NCI-H2107 treated with DMSO at 0.1 percent for 48 hours (cell line): Measurements from ENCODE around the gene FTCD.

Experiments
- DNase-seq: peaks from one replicate; lab custom pipeline; 2025; ENCODE audit not compliant: unreplicated experiment; lab: John Stamatoyannopoulos, UW

FTCD gene

DNA sequence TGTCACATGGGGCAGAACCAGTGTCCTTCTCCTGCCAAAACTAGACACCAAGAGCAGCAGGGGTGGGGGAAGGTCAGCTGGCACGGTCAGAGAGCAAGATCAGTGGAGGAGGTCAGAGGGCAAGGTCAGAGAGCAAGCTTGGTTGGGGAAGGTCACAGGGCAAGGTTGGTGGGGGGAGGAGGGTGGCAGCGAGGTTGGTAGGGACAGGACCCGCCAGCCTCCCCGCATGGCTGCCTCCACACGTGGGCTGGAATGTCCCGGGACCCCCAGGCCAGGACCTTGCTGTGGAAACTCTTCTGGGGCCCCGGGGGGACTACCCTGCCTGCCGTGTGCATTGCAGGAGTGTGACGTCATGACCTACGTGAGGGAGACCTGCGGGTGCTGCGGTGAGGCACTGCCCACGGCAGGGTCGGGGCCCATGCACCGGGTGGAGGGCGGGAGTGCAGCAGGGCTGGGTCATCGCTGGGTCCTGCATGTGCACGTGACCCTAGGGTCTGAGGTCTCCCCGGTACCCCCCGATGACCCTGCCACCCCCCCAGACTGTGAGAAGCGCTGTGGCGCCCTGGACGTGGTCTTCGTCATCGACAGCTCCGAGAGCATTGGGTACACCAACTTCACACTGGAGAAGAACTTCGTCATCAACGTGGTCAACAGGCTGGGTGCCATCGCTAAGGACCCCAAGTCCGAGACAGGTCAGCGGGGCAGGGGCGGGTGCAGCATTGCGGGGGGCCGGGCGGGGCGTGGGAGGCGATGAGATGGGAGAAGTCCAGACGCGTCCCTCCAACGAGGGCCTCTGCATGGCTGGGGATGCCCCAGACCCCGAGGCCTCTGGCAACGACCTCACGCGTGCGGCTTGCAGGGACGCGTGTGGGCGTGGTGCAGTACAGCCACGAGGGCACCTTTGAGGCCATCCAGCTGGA lies 30.2 kb downstream of the FTCD start:
- no peak for DNase-seq

DNA sequence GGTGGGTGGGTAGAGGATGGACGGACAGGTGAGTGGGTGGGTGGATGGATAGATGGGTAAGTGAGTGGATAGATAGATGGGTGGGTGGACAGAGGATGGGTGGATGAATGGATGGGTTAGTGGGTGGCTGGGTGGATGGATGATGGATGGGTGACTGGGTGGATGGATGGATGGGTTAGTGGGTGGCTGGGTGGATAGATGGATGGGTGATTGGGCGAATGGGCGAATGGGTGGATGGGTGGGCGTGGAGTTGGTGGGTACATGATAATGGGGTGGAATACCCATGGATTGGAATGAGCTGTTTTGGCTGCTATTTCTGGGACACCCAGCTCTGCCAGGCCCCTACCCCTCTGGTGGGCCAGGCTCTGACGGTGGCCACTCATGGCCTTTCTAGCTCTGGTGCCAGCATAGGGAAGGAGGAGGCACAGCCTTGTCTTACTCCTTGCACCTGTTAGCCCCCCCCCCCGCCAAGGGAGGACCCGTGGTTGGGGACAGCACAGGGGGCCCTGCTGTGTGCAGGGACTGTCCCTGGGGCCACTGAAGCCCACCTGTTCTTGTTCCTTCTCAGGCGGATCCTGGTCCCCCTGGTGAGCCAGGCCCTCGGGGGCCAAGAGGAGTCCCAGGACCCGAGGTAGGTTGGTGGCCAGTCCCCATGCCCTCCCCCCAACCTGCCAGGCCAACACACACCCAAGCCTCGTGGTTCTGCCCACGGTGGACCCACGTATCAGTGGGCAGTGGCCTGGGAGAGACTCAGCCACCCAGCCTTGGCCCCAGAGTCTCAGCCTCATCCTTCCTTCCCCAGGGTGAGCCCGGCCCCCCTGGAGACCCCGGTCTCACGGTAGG lies 31.1 kb downstream of the FTCD start:
- DNase-seq = no peak

DNA sequence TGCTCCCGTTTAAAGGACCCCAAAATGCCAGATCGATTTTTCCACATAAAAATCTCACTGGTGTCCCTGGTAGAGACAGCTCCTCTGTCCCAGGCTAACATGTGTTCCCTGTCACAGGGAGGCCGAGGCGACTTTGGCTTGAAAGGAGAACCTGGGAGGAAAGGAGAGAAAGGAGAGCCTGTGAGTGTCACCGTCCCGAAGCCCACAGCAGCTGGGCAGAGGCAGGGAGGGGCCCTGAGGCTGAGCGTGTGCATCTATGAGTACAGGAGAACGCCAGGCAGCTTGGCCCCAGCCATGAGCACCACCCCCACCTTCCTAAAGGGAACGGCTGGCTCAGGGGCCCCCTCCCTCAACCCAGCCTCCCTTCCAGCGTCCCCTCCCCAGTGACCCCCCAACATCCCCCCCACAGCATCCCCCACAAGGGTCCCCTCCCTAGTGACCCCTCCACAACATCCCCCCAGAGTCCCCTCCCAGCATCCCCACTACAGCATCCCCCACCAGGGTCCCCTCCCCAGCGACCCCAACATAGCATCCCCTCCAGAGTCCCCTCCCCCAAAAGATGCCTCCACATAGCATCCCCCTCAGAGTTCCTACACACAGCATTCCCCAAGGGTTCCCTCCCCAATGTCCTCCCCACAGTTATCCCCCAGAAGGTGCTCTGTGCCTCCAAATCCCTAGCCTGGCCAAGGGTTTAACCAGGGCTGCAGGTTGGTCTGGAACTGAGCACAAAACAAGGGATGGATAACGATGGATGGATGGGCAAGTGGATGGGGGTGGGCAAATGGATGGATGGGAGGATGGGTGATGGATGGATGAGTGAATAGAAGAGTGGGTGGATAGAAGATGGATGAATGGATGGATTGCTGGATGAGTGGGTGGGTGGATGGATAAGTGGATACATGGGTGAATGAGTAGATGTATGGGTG lies 32.4 kb downstream of the FTCD start:
- DNase-seq = no peak

DNA sequence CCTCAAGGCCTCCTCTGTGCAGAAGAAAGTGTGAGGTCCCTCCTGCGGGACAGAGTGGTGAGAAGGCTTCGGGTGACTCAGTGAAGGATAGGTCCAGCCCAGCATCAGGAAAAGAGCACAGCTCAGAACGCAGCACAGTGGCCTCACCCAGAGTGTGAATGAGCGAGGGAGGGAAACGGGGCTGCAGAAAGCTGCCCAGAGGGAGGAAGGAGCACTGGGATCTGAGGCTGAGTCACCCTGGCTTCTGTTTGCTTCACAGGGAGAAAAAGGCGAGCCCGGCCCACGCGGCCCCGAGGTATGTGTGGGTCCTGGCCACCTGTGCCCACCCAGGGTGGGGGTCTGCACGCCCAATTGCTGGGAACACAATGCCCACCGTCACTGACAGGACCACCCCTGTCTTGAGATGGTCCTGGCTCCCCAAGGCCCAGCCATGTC lies 33.1 kb downstream of the FTCD start:
- DNase-seq = no peak

DNA sequence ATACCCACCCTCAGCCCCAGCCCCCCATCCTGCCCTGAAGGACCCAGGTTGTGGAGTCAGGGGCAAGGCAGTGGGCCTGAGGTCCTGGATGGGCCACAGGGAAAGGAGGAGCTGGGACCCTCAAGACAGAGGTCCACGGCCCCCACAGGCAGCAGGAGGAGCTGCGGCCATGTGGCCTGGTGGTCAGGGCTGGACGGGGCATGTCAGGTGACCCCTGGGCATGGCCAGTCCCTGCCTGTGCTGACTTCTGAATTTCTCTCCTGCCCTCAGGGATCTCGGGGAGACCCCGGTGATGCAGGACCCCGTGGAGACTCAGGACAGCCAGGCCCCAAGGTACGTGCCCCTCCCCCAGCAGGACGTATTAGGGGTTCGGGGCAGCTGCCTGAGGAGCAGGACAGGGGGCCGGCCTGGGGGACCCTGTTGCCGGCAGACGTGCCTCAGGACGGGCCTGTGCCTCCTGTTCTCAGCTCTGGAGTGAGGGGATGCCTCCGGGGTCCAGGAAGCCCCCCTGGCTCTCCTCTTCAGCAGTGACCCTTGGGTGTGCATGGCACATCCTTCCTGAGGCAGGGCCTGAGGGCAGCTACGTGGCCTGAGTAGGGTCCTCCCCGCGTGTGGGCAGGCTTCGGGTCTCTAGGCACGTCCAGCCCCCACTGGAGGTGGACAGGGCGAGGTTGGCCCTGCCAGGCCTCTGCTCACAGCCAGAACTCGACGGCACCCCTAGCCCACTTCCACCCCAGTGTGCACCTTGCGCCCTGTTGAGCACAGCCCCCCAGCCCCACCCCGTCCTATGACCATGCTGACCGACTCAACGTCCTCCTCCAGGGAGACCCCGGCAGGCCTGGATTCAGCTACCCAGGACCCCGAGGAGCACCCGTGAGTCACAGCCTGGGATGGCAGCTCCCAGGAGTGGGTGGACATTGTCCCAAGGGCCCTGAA lies 33.8 kb downstream of the FTCD start:
- no peak for DNase-seq

DNA sequence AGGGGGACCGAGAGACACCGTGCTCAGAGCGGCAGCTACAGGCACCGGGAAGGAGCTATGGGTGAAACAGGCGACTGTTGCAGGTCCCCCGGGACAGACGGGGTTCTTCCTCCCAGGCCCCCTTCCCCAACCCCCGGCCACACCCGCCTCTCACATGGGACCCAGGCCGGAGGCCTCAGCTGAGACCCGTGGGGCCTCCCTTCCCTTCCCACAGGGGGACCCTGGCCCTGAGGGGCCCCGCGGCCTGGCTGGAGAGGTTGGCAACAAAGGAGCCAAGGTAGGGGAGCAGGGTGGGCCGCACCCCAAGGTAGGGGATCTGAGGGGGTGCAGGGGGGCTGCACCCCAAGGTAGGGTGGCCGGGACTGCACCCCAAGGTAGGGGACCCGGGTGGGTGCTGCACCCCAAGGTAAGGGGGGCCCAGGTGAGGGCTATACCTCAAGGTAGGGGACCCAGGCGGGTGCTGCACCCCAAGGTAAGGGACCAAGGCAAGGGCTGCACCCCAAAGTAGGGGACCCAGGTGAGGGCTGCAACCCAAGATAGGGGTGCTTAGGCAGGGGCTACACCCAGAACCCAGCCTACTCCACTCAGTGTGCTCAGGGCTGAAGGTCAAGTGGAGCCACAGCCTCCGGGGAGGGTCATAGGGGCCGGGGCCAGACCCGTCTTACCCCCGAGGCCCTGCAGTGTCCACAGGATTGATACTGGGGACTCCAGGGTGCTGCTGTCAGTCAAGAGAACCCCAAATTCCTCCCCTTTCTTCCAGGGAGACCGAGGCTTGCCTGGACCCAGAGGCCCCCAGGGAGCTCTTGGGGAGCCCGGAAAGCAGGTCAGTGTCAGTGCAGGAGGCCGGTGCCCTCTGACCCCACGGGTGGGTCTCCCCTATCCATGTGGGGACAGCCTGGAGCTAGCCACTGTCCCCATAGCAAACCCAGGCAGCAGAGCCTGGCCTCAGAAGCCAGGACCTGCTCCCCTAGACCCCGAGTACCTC lies 34.8 kb downstream of the FTCD start:
- no peak for DNase-seq

DNA sequence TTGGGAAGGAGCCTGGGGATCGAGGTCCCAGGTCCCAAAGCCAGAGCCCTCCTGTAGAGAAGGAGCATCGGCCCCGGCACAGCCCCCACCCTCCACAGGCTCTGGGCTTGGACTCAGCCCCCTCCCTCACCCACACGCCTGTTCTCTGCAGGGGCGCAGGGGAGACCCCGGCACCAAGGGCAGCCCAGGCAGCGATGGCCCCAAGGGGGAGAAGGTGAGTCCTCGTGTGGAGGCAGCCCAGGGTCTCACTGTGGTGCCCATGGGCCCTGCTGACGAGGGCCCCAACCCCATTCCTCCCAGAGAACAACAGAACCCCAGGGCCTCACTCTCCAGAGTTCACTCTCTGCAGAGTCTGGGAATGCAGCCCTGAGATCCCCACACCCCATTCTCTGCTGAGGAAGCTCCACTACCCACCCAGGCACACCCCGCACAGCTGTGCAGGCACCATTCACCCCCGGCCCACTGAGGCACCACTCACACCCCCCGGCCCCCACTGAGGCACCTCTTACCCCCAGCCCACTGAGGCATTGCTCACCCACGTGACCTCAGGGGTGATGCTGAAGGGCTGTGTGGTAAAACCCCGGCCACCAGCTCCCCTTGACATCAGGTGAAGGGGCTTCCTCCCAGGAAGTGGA lies 35.6 kb downstream of the FTCD start:
- DNase-seq = no peak

DNA sequence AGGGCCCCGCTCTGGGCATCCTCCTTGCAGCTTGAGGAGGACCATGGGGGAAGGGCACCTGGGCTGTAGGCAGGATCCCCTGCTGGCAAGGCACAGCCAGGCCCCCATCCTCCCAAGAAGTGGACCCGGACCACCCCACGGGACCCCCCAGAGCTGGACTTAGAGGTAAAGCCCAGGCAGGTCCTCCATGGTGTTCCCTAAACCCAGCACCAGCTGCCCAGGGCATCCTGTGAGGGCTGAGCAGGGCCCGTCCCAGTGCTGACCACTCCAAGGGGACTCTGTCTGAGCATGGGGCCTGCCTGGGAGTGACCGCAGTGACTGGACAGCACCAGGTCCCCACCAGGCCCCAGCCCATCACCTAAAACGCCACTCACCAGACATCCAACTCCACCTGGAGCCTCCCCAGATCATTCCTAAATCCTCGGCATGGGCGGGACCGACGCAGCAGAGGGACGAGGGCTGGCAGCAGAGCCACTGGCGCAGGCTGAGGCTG lies 36.2 kb downstream of the FTCD start:
- DNase-seq = no peak

DNA sequence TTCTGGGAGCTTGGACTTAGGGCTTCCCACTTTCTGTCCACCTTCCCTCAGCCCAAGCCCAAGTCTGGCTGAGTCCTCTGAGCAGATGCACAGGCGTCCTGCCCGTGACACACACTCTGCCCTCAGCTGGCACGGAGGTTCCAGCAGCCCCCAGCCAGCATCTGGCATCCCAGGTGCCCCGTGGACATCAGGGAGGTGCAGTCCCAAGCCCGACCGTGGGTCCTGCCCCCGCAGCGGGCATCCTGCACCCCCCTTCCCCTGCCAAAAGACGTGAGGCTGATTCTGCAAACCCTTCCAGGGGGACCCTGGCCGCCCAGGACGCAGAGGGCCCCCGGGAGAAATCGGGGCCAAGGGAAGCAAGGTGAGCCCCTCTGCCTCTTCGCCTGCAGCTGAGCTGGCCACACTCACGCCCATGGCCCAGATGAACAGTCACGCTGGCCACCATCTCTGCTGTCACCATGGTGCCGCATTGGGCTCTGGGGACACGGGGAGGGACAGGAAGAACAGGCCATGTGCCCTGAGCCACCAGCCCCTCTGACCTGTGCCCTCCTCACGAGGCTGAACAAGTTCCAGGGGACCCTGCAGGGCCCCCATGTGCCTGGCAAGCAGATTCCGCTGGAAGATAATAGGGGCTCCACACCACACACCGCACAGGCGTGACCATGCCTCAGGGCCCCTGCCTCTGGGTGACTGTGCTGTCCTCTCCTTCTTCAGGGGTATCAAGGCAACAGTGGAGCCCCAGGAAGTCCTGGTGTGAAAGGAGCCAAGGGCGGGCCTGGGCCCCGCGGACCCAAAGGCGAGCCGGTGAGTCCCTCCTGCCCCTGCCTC lies 36.8 kb downstream of the FTCD start:
- DNase-seq = no peak

DNA sequence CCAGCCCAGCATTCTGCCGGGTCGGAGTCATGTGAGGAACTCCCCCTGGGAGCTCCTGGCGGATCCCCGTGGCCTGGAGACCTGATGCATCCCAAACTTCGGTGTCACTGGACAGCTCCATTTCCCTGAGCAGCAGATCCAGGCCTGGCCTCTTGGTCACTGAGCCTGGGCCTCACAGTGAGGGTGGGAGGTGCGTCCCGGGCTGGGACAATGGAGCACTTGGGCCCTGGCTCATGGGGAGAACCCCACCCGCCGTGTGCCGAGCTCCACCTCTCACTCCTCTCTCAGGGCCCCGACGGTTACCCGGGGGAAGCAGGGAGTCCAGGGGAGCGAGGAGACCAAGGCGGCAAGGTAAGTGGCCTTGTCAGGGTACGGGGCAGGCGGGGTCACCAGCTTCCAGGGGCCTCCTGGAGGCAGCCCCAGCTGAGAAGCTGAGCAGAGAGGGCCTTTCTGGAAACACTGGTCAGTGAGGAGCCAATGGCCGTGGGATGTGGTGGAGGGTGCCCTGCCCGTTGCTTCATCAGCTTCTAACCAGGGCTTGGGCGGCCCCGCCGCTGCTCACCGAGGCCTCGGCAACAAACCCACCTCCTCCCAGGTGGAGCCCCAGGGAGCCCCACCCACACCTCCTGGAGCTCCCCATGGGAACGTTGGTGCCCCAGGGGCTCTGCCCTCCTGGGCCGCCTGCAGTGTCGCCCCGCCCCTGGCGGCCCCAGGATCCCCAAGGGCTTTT lies 37.6 kb downstream of the FTCD start:
- DNase-seq = no peak

DNA sequence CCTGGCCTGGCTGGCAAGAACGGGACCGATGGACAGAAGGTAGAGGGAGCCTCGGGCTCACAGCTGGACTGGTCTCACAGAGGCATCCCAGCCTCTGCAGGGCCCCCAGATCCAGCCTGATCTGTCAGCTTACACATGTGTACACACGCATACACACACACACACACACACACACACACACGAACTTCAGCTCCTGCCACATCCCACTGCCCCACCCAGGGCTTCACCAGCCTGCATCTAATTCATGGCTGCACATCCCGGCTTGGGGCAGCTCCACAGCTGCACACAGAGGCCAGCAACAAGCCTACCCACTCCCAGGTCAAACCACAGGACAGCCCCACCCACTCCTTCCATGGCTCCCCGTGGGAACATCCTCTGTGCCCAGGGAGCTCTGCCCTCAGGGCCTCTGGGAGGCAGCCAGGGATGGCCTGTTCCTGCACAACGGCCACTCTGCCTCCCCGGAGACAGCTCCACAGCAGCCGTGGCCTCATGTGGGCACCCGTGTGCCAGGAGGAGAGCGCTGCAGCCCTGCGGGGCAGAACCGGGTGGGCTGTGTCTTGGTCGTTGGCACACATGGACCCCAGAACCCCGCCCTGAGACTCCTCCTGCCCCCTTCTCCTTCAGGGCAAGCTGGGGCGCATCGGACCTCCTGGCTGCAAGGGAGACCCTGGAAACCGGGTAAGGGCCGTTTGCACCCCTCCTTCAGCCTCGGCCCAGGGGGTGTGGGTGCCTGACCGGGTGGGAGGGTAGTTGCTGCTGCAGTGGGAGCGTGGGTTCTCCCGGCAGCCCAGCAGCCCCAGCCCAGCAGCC lies 38.4 kb downstream of the FTCD start:
- no peak for DNase-seq

DNA sequence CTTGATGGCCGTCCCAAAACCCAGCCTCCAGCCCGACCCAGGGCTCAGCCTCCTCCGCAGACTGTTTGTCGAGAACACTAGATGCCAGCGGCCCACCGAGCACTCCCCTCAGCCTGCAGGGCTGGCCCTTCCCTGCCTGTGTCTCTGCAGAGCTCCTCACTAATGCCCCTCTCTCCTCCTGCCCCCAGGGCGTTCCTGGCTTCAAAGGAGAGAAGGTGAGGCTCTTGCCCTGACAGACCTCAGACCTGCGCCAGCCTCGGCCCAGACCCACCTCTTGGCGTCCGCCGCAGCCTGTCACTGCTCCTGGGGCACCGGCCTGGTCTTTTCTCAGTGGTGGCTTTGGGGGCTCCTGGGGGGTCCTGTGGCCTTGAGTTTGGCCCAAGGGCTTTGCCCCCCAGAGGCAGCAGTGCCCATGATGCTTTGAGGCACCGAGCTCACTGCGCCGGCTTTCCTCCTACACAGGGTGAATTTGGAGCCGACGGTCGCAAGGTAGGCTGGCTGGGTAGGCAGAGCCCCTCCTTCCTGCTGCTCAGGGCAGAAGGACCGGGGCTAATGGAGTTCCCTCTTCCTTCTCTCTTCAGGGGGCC lies 39.1 kb downstream of the FTCD start:
- no peak for DNase-seq

DNA sequence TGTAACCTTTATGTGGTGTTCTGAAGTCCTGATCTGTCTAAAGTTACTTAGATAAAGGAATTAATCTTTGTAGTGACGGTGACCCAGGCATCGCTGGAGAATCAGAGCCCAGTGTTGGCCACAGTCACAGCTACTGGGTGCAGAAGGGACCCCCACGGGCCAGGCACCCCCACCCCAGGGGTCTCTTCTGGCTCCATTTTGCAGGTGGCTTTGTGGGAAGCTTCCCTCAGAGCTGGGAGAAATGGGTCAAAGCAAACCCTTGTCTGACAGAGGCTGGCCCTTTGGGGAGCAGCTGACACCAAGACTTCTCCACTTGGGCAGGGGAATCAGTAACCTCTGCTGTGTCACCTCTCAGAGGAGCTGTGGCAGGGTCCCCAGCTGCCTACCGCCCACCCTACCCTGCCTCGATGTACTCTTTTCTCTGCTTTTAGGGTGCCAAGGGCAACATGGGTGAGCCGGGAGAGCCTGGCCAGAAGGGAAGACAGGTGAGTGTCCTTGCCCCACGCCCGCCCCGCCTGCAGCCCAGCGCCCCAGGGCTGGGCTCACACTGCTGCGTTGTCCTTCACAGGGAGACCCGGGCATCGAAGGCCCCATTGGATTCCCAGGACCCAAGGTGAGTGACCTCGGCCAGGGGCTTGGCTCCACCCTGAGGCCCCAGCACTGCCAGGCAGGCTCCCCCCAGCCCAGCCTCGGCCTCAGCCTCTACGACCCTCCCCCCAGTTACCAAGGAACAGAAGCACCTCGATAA lies 39.8 kb downstream of the FTCD start:
- DNase-seq = no peak

DNA sequence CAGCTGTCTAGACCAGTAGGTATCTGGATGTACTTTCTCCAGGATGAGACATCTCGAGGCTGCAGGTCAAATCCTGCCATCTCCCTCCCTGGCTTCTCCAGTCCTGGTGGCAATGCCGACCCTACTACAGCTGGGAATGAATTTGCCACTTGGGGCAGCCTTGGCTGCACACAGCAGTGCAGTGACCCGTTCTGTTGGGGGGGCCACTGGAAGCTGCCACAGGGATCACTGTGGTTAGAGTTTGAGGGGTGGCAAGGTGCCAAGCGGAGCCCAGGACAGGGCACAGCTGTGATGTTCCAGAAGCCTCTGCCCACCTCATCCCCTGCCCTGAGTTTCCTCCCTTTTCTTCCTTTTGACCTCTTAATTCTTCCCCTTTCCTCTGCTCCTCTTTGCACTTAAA lies 40.4 kb downstream of the FTCD start:
- no peak for DNase-seq
